BLaER1 treated with 17β-estradiol and CSF1 and Interleukin-3, amounts not matched to agents 10 nM and 100 nM (cell line): ENCODE results near the gene DIP2C.
A peak's percentile ranks its signal among the peaks of the same experiment; 100 is the strongest.

Experiments used
- H3K27ac ChIP-seq, 11 experiments: shearing (Covaris generic); formaldehyde crosslinking; 2 replicates each; pipeline ENCODE4 v1.8.1; 2022
- H3K27me3 ChIP-seq, 11 experiments: shearing (Covaris generic); formaldehyde crosslinking; 2 replicates each; pipeline ENCODE4 v1.8.1; 2022
- H3K36me3 ChIP-seq, 11 experiments: shearing (Covaris generic); formaldehyde crosslinking; 2 replicates each; pipeline ENCODE4 v1.8.1; 2022
- H3K4me1 ChIP-seq, 10 experiments: shearing (Covaris generic); formaldehyde crosslinking; 2 replicates each; pipeline ENCODE4 v1.8.1; 2022
- H3K4me2 ChIP-seq, 11 experiments: shearing (Covaris generic); formaldehyde crosslinking; 2 replicates each; pipeline ENCODE4 v1.8.1; 2022
- H3K4me3 ChIP-seq, 10 experiments: shearing (Covaris generic); formaldehyde crosslinking; 2 replicates each; pipeline ENCODE4 v1.8.1; 2022
- H3K9ac ChIP-seq, 11 experiments: shearing (Covaris generic); formaldehyde crosslinking; 2 replicates each; pipeline ENCODE4 v1.8.1; 2022
- H3K9me3 ChIP-seq, 11 experiments: shearing (Covaris generic); formaldehyde crosslinking; replicated peaks in 1 of 11; 2 replicates each; pipeline ENCODE4 v1.8.1; 2022
- H4K20me1 ChIP-seq, 11 experiments: shearing (Covaris generic); formaldehyde crosslinking; 2 replicates each; pipeline ENCODE4 v1.8.1; 2022
- Cebpa-rat ChIP-seq, 11 experiments: shearing (Covaris generic); IDR thresholded peaks; 2 replicates each; pipeline ENCODE4 v1.8.1; 2022

DIP2C gene

DNA sequence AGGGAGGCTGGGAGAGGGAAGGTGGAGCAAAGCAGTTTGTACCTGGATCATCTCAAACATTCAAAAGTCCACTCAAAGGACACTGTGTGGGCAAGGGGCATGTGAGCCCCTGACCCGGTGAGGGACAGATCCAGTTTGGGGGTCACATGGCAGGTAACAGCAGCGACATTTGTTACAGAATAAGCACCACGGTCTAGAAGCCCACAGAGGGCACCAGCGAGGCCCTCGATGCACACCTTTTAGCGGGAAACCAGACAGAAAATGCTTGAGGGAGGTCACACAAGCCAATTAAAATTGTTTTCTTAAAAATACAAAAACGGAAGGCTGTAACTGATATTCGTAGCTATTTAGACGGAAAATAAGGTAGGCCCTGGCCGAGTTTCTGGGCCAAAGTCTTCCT, 409.8 kb downstream of the DIP2C start:
- no peak overlapping the region for H3K27ac ChIP-seq
- H3K4me1 ChIP-seq: peaks cover 13 to 26% (median 20%) of the 10 kb centered on the region in 10 experiments
- no peak overlapping the region for H3K4me3 ChIP-seq
- no peak overlapping the region for H3K4me2 ChIP-seq
- H4K20me1 ChIP-seq: 0 out of 22 replicates have a peak, but pooled peaks cover 0 to 3% (median 0%) of the 10 kb centered on the region in 11 experiments
- TF ChIP-seq Cebpa-rat (IDR thresholded peaks at IDR 0.05): no peak
- no peaks in the 10 kb centered on the region for H3K27me3 ChIP-seq
- H3K9me3 ChIP-seq: no peaks in the 10 kb centered on the region
- H3K9ac ChIP-seq: no peak overlapping the region
- H3K36me3 ChIP-seq: peaks cover 0 to 84% (median 34%) of the 10 kb centered on the region in 11 experiments; a peak in 13 of 22 replicates

- Histone ChIP-seq H3K9ac (no peak overlapping the region), H3K27ac (no peak overlapping the region), H3K27me3 (no peaks in the 10 kb centered on the region), H4K20me1 (0 out of 22 replicates have a peak, but pooled peaks cover 0 to 3% (median 0%) of the 10 kb centered on the region in 11 experiments), H3K4me2 (no peak overlapping the region), H3K4me3 (no peak overlapping the region), H3K4me1 (peaks cover 13 to 26% (median 21%) of the 10 kb centered on the region in 10 experiments), H3K9me3 (no peaks in the 10 kb centered on the region), H3K36me3 (peaks cover 0 to 80% (median 30%) of the 10 kb centered on the region in 11 experiments; a peak in 13 of 22 replicates)
- no peak for TF ChIP-seq Cebpa-rat (IDR thresholded peaks at IDR 0.05)
Measured at GRCh38 chr10:279232-279631, 410.2 kb downstream of the DIP2C start.

DNA sequence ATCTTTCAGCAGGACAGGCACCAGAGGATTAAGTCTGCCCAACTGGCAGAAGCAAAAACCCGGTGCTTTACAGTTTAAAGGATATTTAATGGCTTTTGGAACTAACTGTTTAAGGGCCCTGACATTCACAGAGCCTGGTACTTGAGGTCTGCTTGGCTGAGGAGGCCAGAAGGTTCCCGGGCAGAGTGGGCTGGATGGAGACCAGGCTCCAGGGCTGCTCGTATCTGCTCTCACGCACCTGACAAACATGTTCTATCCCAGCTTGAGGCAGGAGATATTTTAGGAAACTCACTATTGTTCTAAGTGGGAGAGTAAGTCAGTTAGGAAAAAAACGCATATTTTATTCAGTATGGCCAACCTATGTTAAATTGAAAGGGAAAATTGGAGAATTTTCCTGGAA, 410.8 kb downstream of the DIP2C start:
- TF ChIP-seq Cebpa-rat (IDR thresholded peaks at IDR 0.05): no peak
- no peak overlapping the region for H3K27ac ChIP-seq
- no peak overlapping the region for H3K9ac ChIP-seq
- H3K9me3 ChIP-seq: no peaks in the 10 kb centered on the region
- no peak overlapping the region for H3K4me2 ChIP-seq
- peaks cover 0 to 75% (median 27%) of the 10 kb centered on the region in 11 experiments; a peak in 13 of 22 replicates for H3K36me3 ChIP-seq
- H3K27me3 ChIP-seq: no peaks in the 10 kb centered on the region
- no peak overlapping the region for H3K4me3 ChIP-seq
- H3K4me1 ChIP-seq: peaks cover 13 to 26% (median 21%) of the 10 kb centered on the region in 10 experiments
- 0 out of 22 replicates have a peak, but pooled peaks cover 0 to 3% (median 0%) of the 10 kb centered on the region in 11 experiments for H4K20me1 ChIP-seq

DNA sequence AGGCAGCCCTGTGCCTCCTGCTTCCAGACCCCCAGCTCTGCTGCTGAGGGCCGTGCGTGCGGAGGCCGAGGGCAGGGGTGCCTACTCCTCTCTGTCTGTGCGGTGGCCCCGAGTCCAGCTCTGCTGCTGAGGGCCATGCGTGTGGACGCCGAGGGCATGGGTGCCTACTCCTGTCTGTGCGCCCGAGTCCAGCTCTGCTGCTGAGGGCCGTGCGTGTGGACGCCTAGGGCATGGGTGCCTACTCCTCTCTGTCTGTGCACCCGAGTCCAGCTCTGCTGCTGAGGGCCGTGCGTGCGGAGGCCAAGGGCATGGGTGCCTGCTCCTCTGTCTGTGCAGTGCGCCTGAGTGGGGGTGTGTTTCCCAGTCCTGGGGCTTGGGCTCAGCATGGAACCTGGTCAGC, 411.5 kb downstream of the DIP2C start:
- peaks cover 0 to 70% (median 27%) of the 10 kb centered on the region in 11 experiments; a peak in 13 of 22 replicates for H3K36me3 ChIP-seq
- peaks cover 11 to 24% (median 19%) of the 10 kb centered on the region in 10 experiments for H3K4me1 ChIP-seq
- no peak overlapping the region for H3K4me2 ChIP-seq
- no peaks in the 10 kb centered on the region for H3K9me3 ChIP-seq
- H3K27me3 ChIP-seq: no peaks in the 10 kb centered on the region
- H3K9ac ChIP-seq: no peak overlapping the region
- no peak overlapping the region for H3K4me3 ChIP-seq
- 0 out of 22 replicates have a peak, but pooled peaks cover 0 to 3% (median 0%) of the 10 kb centered on the region in 11 experiments for H4K20me1 ChIP-seq
- no peak overlapping the region for H3K27ac ChIP-seq
- TF ChIP-seq Cebpa-rat (IDR thresholded peaks at IDR 0.05): no peak

DNA sequence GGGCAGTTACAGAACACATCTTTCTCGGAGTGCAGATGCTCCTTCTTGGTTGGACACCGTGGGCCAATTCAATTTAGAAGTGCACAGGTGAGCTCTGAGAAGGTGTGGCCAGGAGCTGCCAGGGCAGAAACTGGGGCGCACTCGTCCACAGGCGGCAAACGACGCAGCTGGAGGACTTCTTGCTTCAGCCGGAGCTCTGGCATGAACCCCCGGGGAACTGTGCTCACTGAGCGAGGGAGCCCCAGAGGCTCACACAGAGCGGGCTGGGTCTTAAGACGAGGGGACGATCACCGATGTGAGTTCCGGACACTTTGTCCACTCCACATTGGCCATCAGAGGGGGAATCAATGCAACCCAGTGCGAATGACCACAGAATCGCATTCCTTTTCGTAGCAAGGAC, 413.8 kb downstream of the DIP2C start:
- H4K20me1 ChIP-seq: no peaks in the 10 kb centered on the region
- TF ChIP-seq Cebpa-rat (IDR thresholded peaks at IDR 0.05): no peak
- H3K27me3 ChIP-seq: no peaks in the 10 kb centered on the region
- no peak overlapping the region for H3K4me3 ChIP-seq
- peaks cover 0 to 27% (median 17%) of the 10 kb centered on the region in 10 experiments; a peak in 16 of 20 replicates for H3K4me1 ChIP-seq
- H3K9ac ChIP-seq: no peak overlapping the region
- H3K9me3 ChIP-seq: no peaks in the 10 kb centered on the region
- peaks cover 0 to 49% (median 16%) of the 10 kb centered on the region in 11 experiments; a peak in 11 of 22 replicates for H3K36me3 ChIP-seq
- no peak overlapping the region for H3K27ac ChIP-seq
- no peak overlapping the region for H3K4me2 ChIP-seq

DNA sequence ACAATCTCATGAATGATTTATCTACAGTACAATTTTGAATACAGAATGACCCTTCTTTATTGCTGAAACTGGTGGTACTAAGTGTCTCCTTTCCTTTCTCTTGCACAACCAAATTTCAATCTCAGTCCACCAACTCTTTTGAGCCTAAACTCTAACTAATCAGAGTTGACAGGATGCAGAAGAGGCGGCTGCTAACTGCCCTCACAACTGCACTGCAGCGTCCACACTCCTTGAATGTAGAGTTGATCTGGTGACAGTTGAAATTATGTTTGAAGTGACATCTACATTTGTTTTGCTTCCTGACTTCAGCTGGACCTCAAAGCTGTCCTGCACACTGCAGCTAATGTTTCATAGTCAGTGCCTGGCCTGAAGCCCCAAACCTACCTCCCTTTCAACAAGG, 414.6 kb downstream of the DIP2C start:
- H3K27ac ChIP-seq: no peak overlapping the region

DNA sequence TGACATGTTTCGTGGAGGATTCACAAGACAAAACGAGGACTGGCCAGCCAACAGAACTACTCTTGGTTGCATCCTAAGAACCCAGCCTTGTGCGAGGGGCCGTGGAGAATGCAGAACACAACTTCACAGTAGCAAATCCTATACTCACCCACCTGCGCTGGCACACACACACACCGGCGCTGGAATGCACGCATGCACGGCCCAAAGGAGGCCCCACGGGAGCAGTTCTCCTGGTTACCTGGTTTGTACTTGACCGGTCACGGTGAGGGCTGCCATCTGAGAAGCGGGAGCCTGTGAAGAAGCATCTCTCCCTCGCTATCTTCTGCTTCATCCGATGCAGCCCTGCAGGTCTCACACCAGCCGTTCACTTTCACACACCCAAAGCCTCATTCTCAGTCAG, 416.4 kb downstream of the DIP2C start:
- Histone ChIP-seq H3K9ac (no peak overlapping the region), H4K20me1 (no peaks in the 10 kb centered on the region), H3K4me3 (no peak overlapping the region), H3K27me3 (no peaks in the 10 kb centered on the region), H3K27ac (no peak overlapping the region), H3K4me1 (peaks cover 7 to 41% (median 26%) of the 10 kb centered on the region in 10 experiments; a peak in 17 of 20 replicates), H3K36me3 (peaks cover 0 to 25% (median 0%) of the 10 kb centered on the region in 11 experiments; a peak in 4 of 22 replicates), H3K4me2 (no peak overlapping the region), H3K9me3 (no peaks in the 10 kb centered on the region)
- TF ChIP-seq Cebpa-rat (IDR thresholded peaks at IDR 0.05): no peak

More for the DNA sequence above, 414.6 kb downstream of the DIP2C start:
- Histone ChIP-seq H3K27me3 (no peaks in the 10 kb centered on the region), H3K4me3 (no peak overlapping the region), H3K4me2 (no peak overlapping the region), H3K9me3 (no peaks in the 10 kb centered on the region), H3K4me1 (peaks cover 0 to 27% (median 17%) of the 10 kb centered on the region in 10 experiments; a peak in 16 of 20 replicates), H4K20me1 (no peaks in the 10 kb centered on the region), H3K36me3 (peaks cover 0 to 40% (median 8%) of the 10 kb centered on the region in 11 experiments; a peak in 10 of 22 replicates), H3K9ac (no peak overlapping the region)
- no peak for TF ChIP-seq Cebpa-rat (IDR thresholded peaks at IDR 0.05)

GRCh38 chr10:271722-272121, 417.7 kb downstream of the DIP2C start:
- H3K9me3 ChIP-seq: no peaks in the 10 kb centered on the region
- no peak overlapping the region for H3K9ac ChIP-seq
- H3K27me3 ChIP-seq: no peaks in the 10 kb centered on the region
- H3K36me3 ChIP-seq: peaks cover 0 to 14% (median 0%) of the 10 kb centered on the region in 11 experiments; a peak in 3 of 22 replicates
- peak overlapping the region in 3 of 11 experiments; percentile 6 to 14 (median 10); a peak in 4 of 22 replicates for H3K4me2 ChIP-seq
- H3K4me3 ChIP-seq: no peak overlapping the region
- no peak overlapping the region for H3K27ac ChIP-seq
- no peaks in the 10 kb centered on the region for H4K20me1 ChIP-seq
- H3K4me1 ChIP-seq: peaks cover 12 to 45% (median 30%) of the 10 kb centered on the region in 10 experiments
- TF ChIP-seq Cebpa-rat (IDR thresholded peaks at IDR 0.05): no peak

DNA sequence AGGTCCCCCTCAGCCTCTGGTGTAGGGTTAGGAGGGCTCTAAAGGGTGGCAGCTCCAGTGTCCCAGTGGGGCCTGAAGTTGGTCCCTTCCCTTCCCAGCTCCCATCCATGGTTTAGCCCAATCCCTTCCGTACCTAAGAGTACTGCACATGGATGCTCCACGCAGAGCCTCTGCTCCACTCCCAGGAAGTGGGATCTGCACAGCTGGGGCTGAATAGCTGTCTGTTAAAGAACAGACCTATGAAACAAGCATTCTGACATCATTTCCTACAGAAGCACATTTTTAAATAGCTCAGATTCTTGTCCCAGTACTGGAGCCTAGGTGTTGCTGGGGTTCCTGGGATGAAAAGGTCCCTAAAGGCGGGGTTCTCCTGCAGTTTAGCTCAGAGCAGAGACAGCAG, 418.3 kb downstream of the DIP2C start:
- H3K4me2 ChIP-seq: peak overlapping the region in 6 of 11 experiments; percentile 4 to 14 (median 8); a peak in 4 of 22 replicates

More for the DNA sequence above, 418.3 kb downstream of the DIP2C start:
- Histone ChIP-seq H3K4me1 (peaks cover 13 to 47% (median 31%) of the 10 kb centered on the region in 10 experiments), H3K9me3 (no peaks in the 10 kb centered on the region), H3K27ac (no peak overlapping the region), H3K27me3 (no peaks in the 10 kb centered on the region), H3K4me3 (no peak overlapping the region), H3K9ac (no peak overlapping the region), H3K36me3 (peaks cover 0 to 13% (median 0%) of the 10 kb centered on the region in 11 experiments; a peak in 2 of 22 replicates), H4K20me1 (no peaks in the 10 kb centered on the region)
- TF ChIP-seq Cebpa-rat (IDR thresholded peaks at IDR 0.05): no peak
